Measurements from ENCODE around the gene PDE11A. TPM values are rescaled to one million over a fixed set of nuclear protein-coding genes. Genes with fewer than 3 reads are reported as not detected.

The PDE11A gene
- total RNA-seq, 1 experiment from 2014 or later = 0.13 TPM

- no CpG with 5 or more reads among the region's 1 CpG for WGBS (ENCODE audit: extremely low coverage, insufficient read length, low lambda C conversion rate)
- no peaks in the 10 kb centered on the region for H3K79me2 ChIP-seq (ENCODE audit: insufficient read depth, low read length)
- H3K4me1 ChIP-seq (ENCODE audit: insufficient read depth, low read length) = peaks cover 11% of the 10 kb centered on the region
- H4K8ac ChIP-seq (replicated peaks; ENCODE audit: insufficient read length, low read depth, low read length) = no peak overlapping the region
- H3K14ac ChIP-seq (ENCODE audit: insufficient read depth, low read length) = no peak overlapping the region
- H4K5ac ChIP-seq (ENCODE audit: insufficient read length, low read depth, low read length) = no peak overlapping the region
- no peak overlapping the region for H3K27ac Mint-ChIP-seq
- H3K9ac ChIP-seq (ENCODE audit: extremely low read depth, insufficient read length, low read length) = no peak overlapping the region
- no peak overlapping the region for H2BK15ac ChIP-seq (ENCODE audit: low read depth, low read length)
- no peak overlapping the region for H2AFZ ChIP-seq (ENCODE audit: low read length)
- H2BK20ac ChIP-seq (ENCODE audit: low read depth, low read length, poor library complexity, severe bottlenecking) = no peak overlapping the region
- H3K4ac ChIP-seq (ENCODE audit: low read depth, low read length) = no peak overlapping the region
- no peak overlapping the region for H2BK12ac ChIP-seq (ENCODE audit: insufficient read length, low read depth, low read length)
- no peaks in the 10 kb centered on the region for H3K27me3 ChIP-seq (ENCODE audit: insufficient read depth, low read length)
- H3K9me3 ChIP-seq (ENCODE audit: control insufficient read depth, low read depth, low read length) = no peaks in the 10 kb centered on the region
- H2AK5ac ChIP-seq (ENCODE audit: insufficient read length, low read length) = no peak overlapping the region
- peaks cover 22% of the 10 kb centered on the region in 2 experiments for H3K4me1 Mint-ChIP-seq
- no peak overlapping the region for H3K56ac ChIP-seq (ENCODE audit: insufficient read length, low read depth, low read length)
- no peaks in the 10 kb centered on the region for H3K9me3 Mint-ChIP-seq
- no peaks in the 10 kb centered on the region for H3K27me3 Mint-ChIP-seq (ENCODE audit: low read depth)
- H3K4me2 ChIP-seq (ENCODE audit: insufficient read depth, insufficient read length, low read length) = no peak overlapping the region
- H3K23ac ChIP-seq (ENCODE audit: insufficient read length, low read depth, low read length) = no peak overlapping the region
- DNase-seq = no peak
- no peak for TF ChIP-seq CTCF (conservative IDR thresholded peaks at IDR 0.05)
- no peak overlapping the region for H3T11ph ChIP-seq (ENCODE audit: low read length)
- H3K36me3 Mint-ChIP-seq (ENCODE audit: insufficient read depth in 1 of 3, low read depth in 3 of 3) = no peaks in the 10 kb centered on the region
- H3K18ac ChIP-seq (ENCODE audit: insufficient read length, low read depth, low read length) = no peak overlapping the region
- H2BK120ac ChIP-seq (ENCODE audit: low read depth, low read length, poor library complexity, severe bottlenecking) = no peak overlapping the region
- no peak overlapping the region for H4K91ac ChIP-seq (ENCODE audit: insufficient read length, low read depth, low read length)
- H3K79me1 ChIP-seq (ENCODE audit: insufficient read depth, low read depth, low read length, poor library complexity, severe bottlenecking) = no peaks in the 10 kb centered on the region
- no peak overlapping the region for H2BK5ac ChIP-seq (ENCODE audit: insufficient read length, low read length)
- H4K20me1 ChIP-seq (ENCODE audit: control insufficient read depth, insufficient read depth, insufficient read length) = no peaks in the 10 kb centered on the region
- H3K27ac ChIP-seq (ENCODE audit: insufficient read length, low read depth, low read length) = no peak overlapping the region
- no peak overlapping the region for H3K4me3 Mint-ChIP-seq
- no peaks in the 10 kb centered on the region for H3K23me2 ChIP-seq (ENCODE audit: insufficient read length, low read depth, low read length, poor library complexity, severe bottlenecking)
These were observed 181.0 kb downstream of the PDE11A start for GRCh38 chr2:177891533-177891932.
